OCI-LY3 (cell line): ENCODE measurements around the gene SEC22A.

Experiments
- EZH2phosphoT487 ChIP-seq: fragments of 200-600 bp; shearing (Covaris generic); IDR thresholded peaks from 2 replicates; pipeline ENCODE4 v1.6.1; 2018; ENCODE audit warnings: antibody characterized with exemption, mixed run types, low read depth
- TF ChIP-seq, protein P1 (sequence below): fragments of 200-600, 300-600 bp; sonication (generic); IDR thresholded peaks from 2 replicates; pipeline ENCODE4 v1.5.1; 2014; ENCODE audit warnings: antibody characterized with exemption, low read length, low read depth

DNA sequence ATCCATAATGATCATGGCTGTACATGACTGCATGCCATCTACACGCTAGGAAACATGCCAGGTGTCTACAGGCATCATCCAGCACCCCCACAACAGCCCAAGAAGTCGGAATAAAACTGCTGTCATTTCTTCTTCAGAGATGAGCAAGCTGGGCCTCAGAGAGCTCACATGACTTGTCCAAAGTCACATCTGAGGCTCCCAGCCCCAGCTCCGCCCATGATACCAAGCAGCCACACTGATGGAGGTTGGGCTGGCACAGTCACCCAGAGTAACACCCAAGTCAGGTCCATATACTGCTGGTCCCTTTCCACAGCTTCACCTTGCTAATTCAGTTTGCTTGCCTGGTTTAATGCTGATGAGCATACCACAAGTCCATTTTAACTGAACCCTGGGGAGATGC is 116.6 kb downstream of the SEC22A start:
- TF ChIP-seq, protein P1, sequence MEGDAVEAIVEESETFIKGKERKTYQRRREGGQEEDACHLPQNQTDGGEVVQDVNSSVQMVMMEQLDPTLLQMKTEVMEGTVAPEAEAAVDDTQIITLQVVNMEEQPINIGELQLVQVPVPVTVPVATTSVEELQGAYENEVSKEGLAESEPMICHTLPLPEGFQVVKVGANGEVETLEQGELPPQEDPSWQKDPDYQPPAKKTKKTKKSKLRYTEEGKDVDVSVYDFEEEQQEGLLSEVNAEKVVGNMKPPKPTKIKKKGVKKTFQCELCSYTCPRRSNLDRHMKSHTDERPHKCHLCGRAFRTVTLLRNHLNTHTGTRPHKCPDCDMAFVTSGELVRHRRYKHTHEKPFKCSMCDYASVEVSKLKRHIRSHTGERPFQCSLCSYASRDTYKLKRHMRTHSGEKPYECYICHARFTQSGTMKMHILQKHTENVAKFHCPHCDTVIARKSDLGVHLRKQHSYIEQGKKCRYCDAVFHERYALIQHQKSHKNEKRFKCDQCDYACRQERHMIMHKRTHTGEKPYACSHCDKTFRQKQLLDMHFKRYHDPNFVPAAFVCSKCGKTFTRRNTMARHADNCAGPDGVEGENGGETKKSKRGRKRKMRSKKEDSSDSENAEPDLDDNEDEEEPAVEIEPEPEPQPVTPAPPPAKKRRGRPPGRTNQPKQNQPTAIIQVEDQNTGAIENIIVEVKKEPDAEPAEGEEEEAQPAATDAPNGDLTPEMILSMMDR = no peak
- TF ChIP-seq EZH2phosphoT487 = no peak
